Breast epithelium (tissue), 4 donors: ENCODE data around the gene CCDC188. TPM values are rescaled to one million over a fixed set of nuclear protein-coding genes. Genes with fewer than 3 reads are reported as not detected.

Experiments
- DNase-seq, 2 donors: peaks; one replicate each; pipeline ENCODE4 v3.0.0-alpha.2; 2019; ENCODE audit warnings: low spot score in 2 of 2
- H3K27ac ChIP-seq, 2 donors: fragments of 200-600 bp; sonication (generic) in 1 of 2; one replicate each; pipeline ENCODE4 v1.5.1; 2016 to 2019; ENCODE audit warnings: mild to moderate bottlenecking in 1 of 2
- H3K27me3 ChIP-seq, 2 donors: fragments of 200-600 bp; sonication (generic) in 1 of 2; one replicate each; pipeline versions ENCODE4 v1.5.1 to v1.6.0; 2017 to 2019; ENCODE audit warnings: control low read depth in 1 of 2, mild to moderate bottlenecking in 1 of 2
- H3K36me3 ChIP-seq: fragments of 200-600 bp; one replicate; pipeline ENCODE4 v1.5.1; 2019
- H3K4me1 ChIP-seq, 2 donors: fragments of 200-600 bp; sonication (generic); one replicate each; pipeline ENCODE4 v1.5.1; 2016 to 2019; ENCODE audit warnings: control low read depth in 1 of 2
- H3K4me3 ChIP-seq, 3 donors: fragments of 200-600 bp; sonication (generic); 1 replicate in 2 of 3; 2 replicates in 1 of 3; pipeline ENCODE4 v1.5.1; 2016 to 2019; ENCODE audit warnings: mild to moderate bottlenecking in 3 of 3, moderate library complexity in 2 of 3
- H3K9me3 ChIP-seq, 2 donors: fragments of 200-600 bp; sonication (generic) in 1 of 2; one replicate each; pipeline ENCODE4 v1.5.1; 2016 to 2019; ENCODE audit warnings: control low read depth in 1 of 2
- CTCF ChIP-seq, 3 donors: fragments of 450-650 bp; IDR thresholded peaks; one replicate each; pipeline ENCODE4 v1.5.1; 2016 to 2017; ENCODE audit warnings: antibody characterized with exemption in 3 of 3, mild to moderate bottlenecking in 3 of 3, moderate library complexity in 3 of 3
- POLR2A ChIP-seq: fragments of 450-650 bp; IDR thresholded peaks from one replicate; pipeline ENCODE4 v1.6.1; 2016; ENCODE audit warnings: antibody characterized with exemption, mild to moderate bottlenecking, moderate library complexity
- POLR2AphosphoS5 ChIP-seq, 3 donors: sonication (generic); formaldehyde crosslinking; IDR thresholded peaks; one replicate each; pipeline ENCODE4 v1.6.1; 2017; ENCODE audit warnings: antibody characterized with exemption in 3 of 3
- intact Hi-C: fragments of 100-400 bp; cut with DNase I; formaldehyde crosslinking; loops from one replicate; pipeline ENCODE4 v1.15.1; 2023; ENCODE audit warnings: low total_unique reads
- total RNA-seq, 3 donors: library from RNA; depleted of rRNA; stranded (reverse); fragments of >200 nt; gene quantifications; one replicate each; pipeline ENCODE4 v1.1.0, GENCODE V29; 2016

The CCDC188 gene
- total RNA-seq, 3 donors from 2014 or later, result 0.66 TPM; not detected in 2

GRCh38 chr22:20108757-20109230 lies 42.1 kb downstream of the CCDC188 start:
- intact Hi-C loops, result no loop called here
- Histone ChIP-seq H3K9me3 (no peaks in the 10 kb centered on the region), H3K27me3 (no peaks in the 10 kb centered on the region), H3K27ac (no peak overlapping the region), H3K36me3 (peaks cover 12% of the 10 kb centered on the region), H3K4me3 (no peak overlapping the region), H3K4me1 (no peaks in the 10 kb centered on the region)
- DNase-seq, result no peak
- TF ChIP-seq POLR2A (no peak), CTCF (IDR thresholded peaks at IDR 0.05) (no peak), POLR2AphosphoS5 (IDR thresholded peaks at IDR 0.05) (no peak)

DNA sequence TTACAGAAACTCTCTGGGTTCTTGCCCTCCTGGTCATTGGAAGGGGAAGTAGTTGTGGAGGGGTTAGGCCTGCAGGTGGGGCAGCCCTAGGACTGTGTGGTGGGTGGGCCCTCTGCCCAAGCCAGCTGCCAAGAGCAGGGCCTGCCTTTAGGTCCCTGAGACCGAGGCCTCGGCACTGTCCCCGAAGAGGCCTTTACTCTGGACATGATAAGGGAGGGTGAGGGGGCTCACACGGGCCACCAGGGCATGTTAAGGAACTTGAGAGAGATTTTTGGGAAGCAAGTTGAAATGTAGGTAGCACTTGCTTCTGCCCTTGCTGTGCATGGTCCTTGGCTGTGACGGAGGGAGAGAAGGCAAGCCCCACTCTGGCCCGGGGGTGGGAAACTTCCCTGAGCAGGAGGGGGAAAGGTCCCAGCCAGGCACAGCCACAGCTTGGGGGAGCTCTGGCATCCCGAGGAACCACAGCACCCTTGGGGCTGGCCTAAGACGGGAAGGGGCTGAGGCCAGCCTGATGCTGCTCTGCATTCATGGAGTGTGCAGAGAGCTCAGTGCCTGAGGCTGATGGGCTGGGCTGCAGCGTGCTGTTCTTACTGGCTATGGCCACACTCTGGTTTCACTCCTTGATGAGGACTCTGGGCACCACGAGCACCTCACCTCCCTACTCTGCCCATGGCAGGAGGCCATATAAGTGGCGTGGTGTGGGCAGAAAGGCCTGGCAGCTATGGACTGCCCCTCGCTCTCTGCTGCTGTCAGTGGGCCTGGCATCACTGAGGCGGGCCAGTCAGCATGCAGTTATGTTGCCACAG lies 42.7 kb downstream of the CCDC188 start:
- intact Hi-C loops, result no loop called here
- Histone ChIP-seq H3K4me3 (no peak overlapping the region), H3K36me3 (peaks cover 12% of the 10 kb centered on the region), H3K27me3 (no peaks in the 10 kb centered on the region), H3K4me1 (no peaks in the 10 kb centered on the region), H3K9me3 (no peaks in the 10 kb centered on the region), H3K27ac (no peak overlapping the region)
- no peak for DNase-seq
- TF ChIP-seq CTCF (IDR thresholded peaks at IDR 0.05), result no peak
- TF ChIP-seq POLR2AphosphoS5 (IDR thresholded peaks at IDR 0.05), result no peak
- TF ChIP-seq POLR2A, result no peak

DNA sequence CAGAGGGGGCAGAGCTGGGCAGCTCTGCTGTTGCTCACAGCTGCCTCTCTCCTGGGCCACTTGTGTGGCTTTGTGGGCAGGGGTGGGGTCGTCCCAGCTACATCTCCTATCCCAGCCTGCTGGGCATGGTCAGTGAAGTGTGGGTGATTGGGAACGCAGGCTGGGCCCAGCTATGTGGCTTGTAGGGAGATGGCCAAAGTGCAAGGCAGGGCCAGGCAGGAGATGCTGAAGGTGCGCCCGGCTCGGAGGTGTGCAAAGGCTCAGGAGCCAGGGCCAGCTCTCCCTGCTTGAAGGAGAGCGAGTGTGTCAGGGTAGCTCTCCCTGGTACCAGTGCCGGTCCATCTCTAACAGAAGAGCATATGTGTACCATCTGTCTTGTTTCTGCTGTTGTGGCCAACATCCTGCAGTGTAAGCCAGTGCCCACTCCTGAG lies 43.4 kb downstream of the CCDC188 start:
- no peak overlapping the region for H3K4me3 ChIP-seq
- intact Hi-C loops, result no loop called here
- no peak for DNase-seq

GRCh38 chr22:20106849-20107237 lies 44.0 kb downstream of the CCDC188 start:
- Histone ChIP-seq H3K36me3 (peaks cover 12% of the 10 kb centered on the region), H3K27me3 (no peaks in the 10 kb centered on the region), H3K9me3 (no peaks in the 10 kb centered on the region), H3K27ac (no peak overlapping the region), H3K4me1 (no peaks in the 10 kb centered on the region), H3K4me3 (no peak overlapping the region)
- intact Hi-C loops, result no loop called here
- no peak for TF ChIP-seq CTCF (IDR thresholded peaks at IDR 0.05)
- TF ChIP-seq POLR2AphosphoS5 (IDR thresholded peaks at IDR 0.05), result no peak
- TF ChIP-seq POLR2A, result no peak
- DNase-seq, result no peak

More for the DNA sequence above, 43.4 kb downstream of the CCDC188 start:
- Histone ChIP-seq H3K9me3 (no peaks in the 10 kb centered on the region), H3K36me3 (peaks cover 12% of the 10 kb centered on the region), H3K27me3 (no peaks in the 10 kb centered on the region), H3K4me1 (no peaks in the 10 kb centered on the region), H3K27ac (no peak overlapping the region)
- TF ChIP-seq CTCF (IDR thresholded peaks at IDR 0.05) (no peak), POLR2AphosphoS5 (IDR thresholded peaks at IDR 0.05) (no peak), POLR2A (no peak)

DNA sequence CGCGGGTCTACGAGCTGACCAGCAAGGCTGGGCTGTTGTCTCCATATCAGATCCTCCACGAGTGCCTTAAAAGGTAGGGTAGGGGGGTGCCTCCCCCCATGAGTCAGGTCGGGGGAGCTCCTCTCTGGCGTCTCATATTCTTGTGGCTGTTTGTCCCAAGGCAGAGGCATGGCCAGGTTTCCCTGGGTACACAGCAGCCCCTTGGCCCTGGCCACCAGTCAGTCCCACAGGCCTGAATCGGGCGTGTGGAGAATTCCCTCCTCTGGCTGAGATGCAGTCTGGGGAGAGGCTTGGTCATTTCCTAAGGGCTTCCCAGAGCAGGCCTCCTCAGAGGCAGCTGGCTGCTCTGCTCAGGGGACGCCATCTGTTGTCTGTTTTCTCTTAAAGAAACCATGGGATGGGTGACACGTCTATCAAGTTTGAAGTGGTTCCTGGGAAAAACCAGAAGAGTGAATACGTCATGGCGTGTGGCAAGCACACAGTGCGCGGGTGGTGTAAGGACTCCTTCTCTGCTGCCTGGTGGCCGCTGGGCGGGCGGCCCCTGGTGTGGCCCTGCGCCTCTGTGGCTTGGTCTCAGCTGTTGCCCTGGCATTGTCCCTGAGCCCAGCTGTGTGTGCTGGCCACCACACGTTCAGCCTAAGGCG lies 44.5 kb downstream of the CCDC188 start:
- intact Hi-C loops, result no loop called here
- Histone ChIP-seq H3K36me3 (peaks cover 12% of the 10 kb centered on the region), H3K4me1 (no peaks in the 10 kb centered on the region), H3K27ac (no peak overlapping the region), H3K4me3 (no peak overlapping the region), H3K9me3 (no peaks in the 10 kb centered on the region), H3K27me3 (no peaks in the 10 kb centered on the region)
- TF ChIP-seq POLR2A (no peak), POLR2AphosphoS5 (IDR thresholded peaks at IDR 0.05) (no peak), CTCF (IDR thresholded peaks at IDR 0.05) (no peak)
- no peak for DNase-seq
